ENCODE data around the gene NINJ1.

NINJ1 gene

DNA sequence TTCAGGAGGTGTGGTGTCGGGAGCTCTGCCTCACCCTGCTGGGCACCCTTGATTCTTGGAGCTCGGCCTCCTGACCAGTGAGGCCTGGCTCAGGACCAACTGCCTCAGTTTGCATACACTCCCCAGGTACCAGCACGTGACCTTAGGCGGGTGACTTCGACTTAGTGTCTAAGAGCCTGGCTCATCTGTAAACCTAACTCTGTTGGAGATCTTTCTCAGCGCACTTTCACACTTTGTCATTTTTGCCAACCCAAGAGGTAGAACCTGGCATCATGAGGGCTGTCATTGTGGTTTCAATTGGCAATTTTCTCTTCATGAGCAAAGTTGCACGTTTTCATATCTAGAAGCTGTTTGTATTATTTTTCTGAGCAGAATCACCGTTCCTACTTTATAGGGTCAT, 36.5 kb upstream of the NINJ1 start:
- no peak for TF ChIP-seq JUND (IDR thresholded peaks at IDR 0.05; ENCODE audit: low read depth)
- DNase-seq (ENCODE audit: low read depth in 1 of 2, low spot score in 1 of 2), result no peak
- in situ Hi-C loops (cut with HindIII; ENCODE audit: low pct_unique_long_range_greater_than_20kb, low sequenced_read_pairs), result no loop called here

DNA sequence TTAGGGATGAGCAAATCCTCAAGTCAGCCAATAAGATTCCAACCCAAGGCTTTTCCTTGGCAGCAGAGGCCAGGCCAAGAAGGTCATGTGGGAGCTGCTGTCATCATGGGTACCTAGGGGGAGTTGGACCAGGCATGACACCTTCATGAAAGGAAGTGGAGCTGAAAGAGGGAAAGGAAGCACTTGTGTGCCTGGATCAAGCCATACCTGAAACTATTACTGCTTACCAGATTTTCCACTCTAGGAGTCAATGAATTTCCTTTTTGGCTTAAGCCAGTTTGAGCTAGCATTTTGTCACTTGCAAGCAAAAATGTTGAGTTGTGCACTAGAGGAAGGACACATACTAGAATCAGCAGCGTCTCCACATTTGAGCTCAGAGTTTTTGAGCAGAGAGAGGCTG, 35.4 kb upstream of the NINJ1 start:
- TF ChIP-seq JUND (IDR thresholded peaks at IDR 0.05; ENCODE audit: low read depth), result no peak
- DNase-seq (ENCODE audit: low read depth in 1 of 2, low spot score in 1 of 2), result no peak
- in situ Hi-C loops (cut with HindIII; ENCODE audit: low pct_unique_long_range_greater_than_20kb, low sequenced_read_pairs), result no loop called here

DNA sequence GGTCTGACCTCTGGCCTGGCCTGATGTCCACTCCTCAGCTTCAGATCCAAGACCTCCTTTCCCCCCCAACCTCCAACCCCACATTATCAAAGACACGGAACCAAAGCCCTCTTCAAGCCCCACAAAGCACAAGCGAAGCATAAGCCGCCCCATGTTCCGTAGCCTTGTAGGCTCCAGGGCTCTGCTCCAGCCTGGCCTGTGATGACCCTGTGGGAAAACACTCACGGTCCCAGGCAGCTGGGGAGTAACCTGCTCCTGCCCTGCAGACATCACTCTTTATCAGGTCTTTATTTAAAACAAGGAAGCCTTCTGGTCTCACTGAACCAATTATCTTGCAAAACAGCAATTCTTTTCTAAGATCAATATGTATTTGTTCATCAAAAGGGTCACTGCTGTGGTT, 34.5 kb upstream of the NINJ1 start:
- in situ Hi-C loops (cut with HindIII; ENCODE audit: low pct_unique_long_range_greater_than_20kb, low sequenced_read_pairs), result no loop called here
- DNase-seq (ENCODE audit: low read depth in 1 of 2, low spot score in 1 of 2), result no peak
- no peak for TF ChIP-seq JUND (IDR thresholded peaks at IDR 0.05; ENCODE audit: low read depth)

DNA sequence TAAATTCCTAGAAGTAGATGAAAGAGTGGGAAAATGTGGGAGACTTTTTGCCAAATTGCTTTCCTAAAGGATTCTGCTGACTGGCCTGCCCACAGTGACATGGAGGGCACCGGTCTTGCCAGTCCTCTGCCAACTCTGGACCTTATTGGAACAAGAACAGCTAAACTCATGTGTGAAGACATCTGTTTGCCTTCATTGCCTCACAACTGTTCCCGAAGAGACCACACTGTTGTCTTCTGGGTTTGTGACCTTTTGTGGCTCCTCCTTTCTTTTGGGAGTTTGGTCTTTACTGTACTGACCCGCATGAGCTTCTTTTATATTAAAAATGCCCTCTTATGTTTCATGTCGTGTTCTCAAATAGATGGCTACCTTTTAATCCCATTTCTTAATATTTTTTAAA, 33.8 kb upstream of the NINJ1 start:
- in situ Hi-C loops (cut with HindIII; ENCODE audit: low pct_unique_long_range_greater_than_20kb, low sequenced_read_pairs), result no loop called here
- no peak for DNase-seq (ENCODE audit: low read depth in 1 of 2, low spot score in 1 of 2)
- TF ChIP-seq JUND (IDR thresholded peaks at IDR 0.05; ENCODE audit: low read depth), result no peak

GRCh38 chr9:93167185-93167584, 33.1 kb upstream of the NINJ1 start:
- no peak for DNase-seq (ENCODE audit: low read depth in 1 of 2, low spot score in 1 of 2)
- in situ Hi-C loops (cut with HindIII; ENCODE audit: low pct_unique_long_range_greater_than_20kb, low sequenced_read_pairs), result no loop called here
- no peak for TF ChIP-seq JUND (IDR thresholded peaks at IDR 0.05; ENCODE audit: low read depth)

- no peak for DNase-seq (ENCODE audit: low read depth in 1 of 2, low spot score in 1 of 2)
- no peak for TF ChIP-seq JUND (IDR thresholded peaks at IDR 0.05; ENCODE audit: low read depth)
- in situ Hi-C loops (cut with HindIII; ENCODE audit: low pct_unique_long_range_greater_than_20kb, low sequenced_read_pairs), result no loop called here
Measured at GRCh38 chr9:93166699-93167098, 32.6 kb upstream of the NINJ1 start.

- no peak for DNase-seq (ENCODE audit: low read depth in 1 of 2, low spot score in 1 of 2)
- TF ChIP-seq JUND (IDR thresholded peaks at IDR 0.05; ENCODE audit: low read depth), result no peak
- in situ Hi-C loops (cut with HindIII; ENCODE audit: low pct_unique_long_range_greater_than_20kb, low sequenced_read_pairs), result no loop called here
Measured at GRCh38 chr9:93164085-93164484, 30.0 kb upstream of the NINJ1 start.

DNA sequence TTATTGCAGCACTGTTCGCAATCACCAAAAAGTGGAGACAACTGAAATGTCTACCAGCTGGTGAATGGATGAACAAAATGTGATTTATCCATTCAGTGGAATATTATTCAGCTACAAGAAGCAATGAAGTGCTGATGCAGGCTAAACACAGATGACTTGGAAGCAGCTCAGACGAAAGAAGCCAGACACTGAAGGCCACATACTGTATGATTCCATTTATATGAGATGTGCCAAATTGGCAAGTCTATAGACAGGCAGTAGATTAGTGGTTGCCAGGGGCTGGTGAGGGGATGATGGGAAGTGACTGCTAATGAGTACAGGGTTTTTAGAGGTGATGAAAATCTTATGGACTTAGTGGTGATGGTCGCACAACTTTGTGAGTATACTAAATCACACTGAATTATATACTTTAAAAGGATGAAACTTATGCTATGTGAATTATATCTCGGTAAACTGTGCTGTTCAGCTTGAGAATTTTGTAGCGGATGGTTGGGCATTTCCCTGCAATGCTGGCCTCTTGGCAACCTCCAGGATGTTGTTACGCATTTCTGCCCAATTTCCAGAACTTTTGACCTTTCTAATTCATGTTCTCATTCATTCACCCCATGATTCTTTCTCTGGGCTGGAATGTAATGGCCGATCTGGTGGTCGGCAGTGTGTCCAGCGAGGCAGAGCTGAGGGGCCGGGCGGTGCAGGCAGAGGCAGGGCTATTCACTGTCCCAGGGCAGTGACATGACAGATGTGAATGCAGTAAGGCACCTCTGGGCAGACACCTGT, 27.9 kb upstream of the NINJ1 start:
- no peak for DNase-seq (ENCODE audit: low read depth in 1 of 2, low spot score in 1 of 2)
- in situ Hi-C loops (cut with HindIII; ENCODE audit: low pct_unique_long_range_greater_than_20kb, low sequenced_read_pairs), result no loop called here
- no peak for TF ChIP-seq JUND (IDR thresholded peaks at IDR 0.05; ENCODE audit: low read depth)

DNA sequence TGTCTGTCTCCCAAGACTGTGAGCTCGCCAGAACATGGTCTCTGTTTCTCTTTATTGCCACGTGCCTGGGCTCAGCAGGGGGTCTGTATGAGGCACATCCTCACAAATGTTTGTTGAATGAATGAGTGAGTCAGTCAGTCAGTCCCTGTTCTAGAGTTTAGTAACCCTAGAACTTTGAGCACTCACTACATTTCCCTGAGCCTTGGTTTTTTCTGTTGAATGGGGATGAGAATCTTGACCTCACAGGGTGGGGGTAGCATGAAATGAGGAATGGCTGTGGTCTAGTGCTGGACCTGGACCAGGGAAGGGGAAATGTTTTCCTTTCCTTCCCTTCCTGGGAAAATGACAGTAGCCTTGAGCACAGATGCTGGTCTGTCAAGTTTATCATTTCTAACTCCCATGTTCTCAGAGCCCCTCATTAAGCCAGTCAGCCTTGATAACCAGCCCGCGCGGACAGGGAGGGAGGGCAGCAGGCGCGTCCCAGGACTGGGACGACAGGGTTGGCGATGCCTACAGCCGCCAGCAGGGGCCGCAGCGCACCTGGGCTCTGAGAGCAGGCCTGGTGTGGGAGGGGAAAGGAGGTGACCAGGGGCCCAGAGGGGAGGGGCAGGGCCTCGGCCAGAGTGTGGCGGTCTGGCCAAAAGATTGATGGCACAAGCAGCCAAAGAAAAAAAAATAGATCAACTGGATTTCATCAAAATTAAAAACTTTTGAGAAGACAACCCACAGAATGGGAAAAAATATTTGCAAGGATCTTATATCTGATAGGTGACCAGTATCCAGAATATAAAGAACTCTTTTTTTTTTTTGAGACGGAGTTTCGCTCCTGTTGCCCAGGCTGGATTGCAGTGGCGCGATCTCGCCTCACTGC, 25.8 kb upstream of the NINJ1 start:
- in situ Hi-C loops (cut with HindIII; ENCODE audit: low pct_unique_long_range_greater_than_20kb, low sequenced_read_pairs), result no loop called here
- DNase-seq (ENCODE audit: low read depth in 1 of 2, low spot score in 1 of 2), result peak; percentile 67 to 79
- TF ChIP-seq JUND (IDR thresholded peaks at IDR 0.05; ENCODE audit: low read depth), result no peak

DNA sequence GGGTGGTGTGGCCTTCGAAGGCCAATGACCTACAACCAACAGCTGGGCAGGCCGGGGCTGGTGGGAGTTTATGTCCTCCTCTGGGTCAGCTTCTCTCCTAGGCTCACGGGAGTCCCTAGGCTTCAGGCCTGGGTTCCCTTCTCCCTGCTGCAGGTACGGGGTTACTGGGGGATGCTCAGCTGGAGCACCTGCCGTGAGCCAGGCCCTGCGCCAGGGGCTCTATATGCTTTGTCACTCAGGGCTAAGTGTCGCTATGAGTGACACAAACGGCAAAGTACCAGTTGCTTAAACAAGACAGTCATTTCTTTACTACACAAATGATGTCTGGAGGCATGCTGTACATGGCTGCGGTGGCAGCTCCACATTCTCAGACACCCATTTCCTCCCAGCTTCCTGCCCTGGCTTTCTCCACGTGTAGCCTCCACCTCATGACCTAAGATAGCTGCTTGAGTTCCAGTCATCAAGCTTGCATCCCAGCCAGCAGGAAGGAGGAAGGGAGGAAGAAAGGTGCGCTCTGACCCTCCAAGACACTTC, 22.5 kb upstream of the NINJ1 start:
- in situ Hi-C loops (cut with HindIII; ENCODE audit: low pct_unique_long_range_greater_than_20kb, low sequenced_read_pairs), result no loop called here
- no peak for TF ChIP-seq JUND (IDR thresholded peaks at IDR 0.05; ENCODE audit: low read depth)
- DNase-seq (ENCODE audit: low read depth in 1 of 2, low spot score in 1 of 2), result no peak

DNA sequence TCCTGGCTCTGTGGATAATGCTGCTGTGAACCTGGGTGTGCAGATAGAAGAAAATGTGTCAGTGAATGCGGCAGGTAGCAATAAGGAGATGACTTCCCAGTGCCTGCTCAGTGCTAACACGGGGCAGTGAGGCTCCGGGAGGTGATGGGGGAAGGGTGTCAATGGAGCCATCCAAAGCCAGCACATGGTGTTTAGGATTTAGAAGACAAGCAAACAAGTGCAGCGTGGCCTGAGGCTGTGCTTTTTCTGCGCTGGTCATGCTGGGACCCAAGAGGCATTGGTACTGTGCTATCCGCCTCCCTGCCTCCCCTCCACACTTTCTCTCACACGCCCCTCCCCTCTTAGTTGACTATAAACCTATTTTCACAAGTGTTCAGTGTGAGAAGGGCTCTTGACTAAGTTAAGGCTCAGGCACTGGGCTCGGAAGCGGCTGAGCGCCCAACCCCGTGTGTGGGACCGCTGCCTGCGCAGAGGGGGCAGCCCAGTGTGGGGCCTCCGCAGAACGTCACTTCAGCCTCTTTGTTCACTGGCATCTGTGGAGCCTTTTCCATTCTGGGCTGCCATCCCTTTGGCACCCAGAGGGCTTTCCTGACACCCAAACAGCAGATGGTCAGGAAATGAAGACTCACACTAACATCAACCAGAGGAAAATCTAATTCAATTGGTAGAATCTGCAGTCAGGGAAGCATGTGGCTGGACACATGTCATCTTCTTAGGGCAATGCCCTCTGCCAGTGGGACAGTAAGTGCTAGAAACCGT, 21.8 kb upstream of the NINJ1 start:
- DNase-seq (ENCODE audit: low read depth in 1 of 2, low spot score in 1 of 2), result no peak
- in situ Hi-C loops (cut with HindIII; ENCODE audit: low pct_unique_long_range_greater_than_20kb, low sequenced_read_pairs), result no loop called here
- TF ChIP-seq JUND (IDR thresholded peaks at IDR 0.05; ENCODE audit: low read depth), result no peak

- in situ Hi-C loops (cut with HindIII; ENCODE audit: low pct_unique_long_range_greater_than_20kb, low sequenced_read_pairs), result no loop called here
- no peak for TF ChIP-seq JUND (IDR thresholded peaks at IDR 0.05; ENCODE audit: low read depth)
- DNase-seq (ENCODE audit: low read depth in 1 of 2, low spot score in 1 of 2), result peak in 1 of 2 experiments; percentile 39
Measured at GRCh38 chr9:93154293-93154903, 20.3 kb upstream of the NINJ1 start.

Data from T47D (cell line).